ENCODE results near the gene LSAMP.

GRCh38 chr3:116246406-116246980 is 198.8 kb downstream of the LSAMP start:
- TF ChIP-seq CTCF (conservative IDR thresholded peaks at IDR 0.05; ENCODE audit: low read depth, low read length) (no peak), EZH2 (IDR thresholded peaks at IDR 0.05; ENCODE audit: low read length, unreplicated experiment) (no peak), EZH2phosphoT487 (IDR thresholded peaks at IDR 0.05; ENCODE audit: borderline replicate concordance, low read length) (no peak)

All from PC-3 (cell line).